HL-60 (cell line): Measurements from ENCODE around the gene NFASC.

Source experiments
- CTCF ChIP-seq: IDR thresholded peaks from one replicate; pipeline ENCODE4 v1.5.1; 2011; ENCODE audit warnings: low read length, control low read depth, inconsistent platforms; ENCODE audit not compliant: insufficient read depth
- POLR2AphosphoS5 ChIP-seq: IDR thresholded peaks from 2 replicates; pipeline ENCODE4 v1.6.1; 2012; ENCODE audit warnings: low read depth

GRCh38 chr1:205064741-205065316, 194.2 kb downstream of the NFASC start:
- TF ChIP-seq POLR2AphosphoS5: no peak
- no peak for TF ChIP-seq CTCF
